HG03159 (cell line): ENCODE results near the gene RASA3.
A peak's percentile ranks its signal among the peaks of the same experiment; 100 is the strongest.
"Not testable (repeated sequence)": the region's sequence is repeated elsewhere in the genome, so short reads cannot be mapped to it uniquely, and the experiment has no call there.

Source experiments
- ATAC-seq: cut with Tn5 transposase; IDR thresholded peaks from one replicate; pipeline ENCODE4 v1.9.1; 2021; ENCODE audit warnings: mild to moderate bottlenecking, moderate library complexity; ENCODE audit not compliant: unreplicated experiment

The RASA3 gene

DNA sequence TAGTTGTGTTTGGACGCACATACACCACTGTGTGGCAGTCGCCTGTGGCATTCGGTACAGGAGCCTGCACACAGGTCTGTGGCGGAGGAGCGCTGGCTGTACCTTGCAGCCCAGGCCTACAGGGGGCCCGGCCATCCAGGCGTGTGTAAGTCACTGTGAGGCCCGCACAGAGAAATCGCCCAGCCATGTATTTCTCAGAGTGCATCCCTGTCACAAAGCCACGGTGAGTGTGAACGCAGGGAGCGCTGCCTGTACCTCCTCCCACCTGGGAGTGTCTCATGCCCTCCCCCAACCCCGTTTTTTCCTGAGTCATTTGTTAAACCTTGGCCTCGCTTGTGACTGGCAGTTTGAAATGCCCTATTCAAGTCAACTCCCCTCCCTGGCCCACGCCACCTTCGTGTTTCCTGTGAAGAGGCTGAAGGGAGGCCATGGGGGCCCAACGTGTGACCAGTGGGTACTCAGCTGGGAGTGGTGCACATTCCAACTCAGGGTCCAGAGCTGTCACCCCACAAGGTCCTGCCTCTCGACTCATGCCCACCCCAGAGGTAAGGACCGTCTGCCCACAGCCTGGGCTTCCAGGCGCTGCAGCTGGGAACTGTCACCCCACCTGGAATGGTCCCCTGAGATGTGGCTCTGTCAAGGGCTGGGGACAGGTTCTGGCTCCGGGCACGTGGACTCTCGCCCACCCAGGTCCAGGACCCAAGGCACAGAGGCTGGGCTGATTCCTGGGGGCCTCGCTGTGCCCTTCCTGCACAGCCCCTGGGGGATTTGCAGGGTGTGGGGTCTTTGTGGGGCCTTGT is 11.6 kb upstream of the RASA3 start:
- ATAC-seq = peak; percentile 40

DNA sequence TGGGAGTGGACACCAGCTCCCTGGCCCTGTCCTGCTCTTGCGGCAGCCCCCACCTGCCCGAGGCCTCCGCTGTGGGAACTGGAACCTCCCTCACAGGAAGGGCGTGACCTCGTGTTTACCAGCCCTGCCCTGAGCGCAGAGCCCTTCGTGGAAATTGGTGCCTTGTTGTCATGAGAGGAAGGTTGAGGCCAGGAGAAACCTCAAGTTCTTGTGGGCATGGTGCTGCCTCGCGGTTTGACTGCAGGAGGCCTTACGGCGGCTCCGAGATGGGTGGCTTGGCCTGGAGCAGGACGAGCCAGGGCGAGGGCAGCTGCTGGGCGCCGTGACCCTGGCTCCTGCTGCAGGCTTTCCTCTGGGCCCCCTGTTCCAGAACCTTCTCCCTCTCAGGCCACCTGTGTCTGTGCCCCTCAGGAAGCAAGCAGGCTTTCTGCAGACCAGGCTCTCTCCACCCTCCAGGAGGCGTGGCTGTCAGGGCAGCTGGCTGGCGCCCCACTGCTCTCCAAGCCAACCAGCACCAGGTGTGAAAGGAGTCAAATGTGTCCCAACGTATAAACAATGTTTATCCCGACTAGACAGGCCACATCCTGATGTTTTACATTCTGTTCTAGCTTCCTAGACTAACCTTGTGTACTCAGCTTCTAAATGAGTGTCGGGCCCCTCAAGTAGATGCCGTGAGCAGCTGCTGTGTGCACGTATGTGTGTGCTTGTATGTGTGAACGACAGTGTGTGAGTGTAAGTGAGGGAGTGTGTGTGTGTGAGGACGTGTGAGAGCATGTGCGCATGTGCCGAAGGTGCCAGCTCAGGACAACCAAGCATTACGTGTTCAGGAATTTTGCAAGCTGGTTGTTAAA is 10.4 kb upstream of the RASA3 start:
- no peak for ATAC-seq

DNA sequence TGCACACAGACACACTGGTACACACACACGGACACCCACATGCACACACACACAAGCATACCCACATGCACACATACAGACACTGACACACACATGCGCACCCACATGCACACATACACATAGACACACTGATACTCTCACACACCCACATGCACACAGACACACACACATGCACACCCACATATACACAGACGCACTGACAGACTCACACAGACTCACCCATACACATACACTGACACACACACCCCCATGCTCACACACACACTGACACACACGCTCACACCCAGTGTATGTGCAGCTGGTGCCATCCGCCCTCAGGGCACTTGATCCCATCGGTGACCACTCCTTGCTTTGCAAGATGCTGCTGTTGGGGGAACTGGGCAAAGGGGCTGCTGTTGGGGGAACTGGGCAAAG is 9.7 kb upstream of the RASA3 start:
- no peak for ATAC-seq

DNA sequence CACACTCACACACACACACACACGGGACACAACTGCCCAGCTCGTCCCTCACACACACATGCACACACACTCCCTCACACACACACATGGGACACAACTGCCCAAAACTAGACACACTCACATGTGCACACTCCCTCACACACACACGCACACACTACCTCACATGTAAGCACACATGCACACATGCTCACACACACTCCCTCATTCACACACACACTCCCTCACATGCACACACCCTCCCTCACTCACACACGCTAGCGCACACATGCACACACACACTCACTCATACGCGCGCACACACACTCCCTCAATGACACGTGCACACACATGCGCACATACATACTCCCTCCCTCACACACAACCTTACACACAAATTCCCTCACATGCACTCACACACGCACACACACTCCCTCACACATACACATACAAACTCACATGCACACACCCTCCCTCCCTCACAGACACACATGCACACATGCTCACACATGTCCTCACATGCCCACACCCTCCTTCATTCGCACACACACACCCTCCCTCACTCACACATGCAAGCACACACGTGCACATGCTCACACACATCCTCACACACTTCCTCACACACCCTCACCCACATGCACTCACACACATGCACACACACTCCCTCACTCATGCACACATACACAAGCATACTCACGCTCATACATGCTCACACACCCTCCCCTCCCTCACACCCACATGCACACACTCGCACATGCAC is 9.0 kb upstream of the RASA3 start:
- no peak for ATAC-seq

DNA sequence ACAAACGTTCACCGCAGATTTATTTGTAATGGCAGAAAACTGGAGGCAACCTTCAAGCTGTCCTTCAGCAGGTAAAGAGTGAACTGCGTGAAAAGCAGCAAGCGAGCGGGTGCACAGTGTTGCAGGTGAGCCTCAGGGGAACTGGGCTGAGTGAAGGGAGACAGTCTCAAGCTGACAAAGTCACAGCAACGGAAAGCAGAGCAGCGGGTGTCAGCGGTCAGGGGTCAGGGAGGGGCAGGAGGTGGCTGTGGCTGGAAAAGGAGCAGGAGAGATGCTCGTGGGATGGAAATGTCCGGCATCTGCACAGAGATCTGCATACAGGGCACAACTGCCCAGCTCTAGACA is 8.5 kb upstream of the RASA3 start:
- no peak for ATAC-seq

DNA sequence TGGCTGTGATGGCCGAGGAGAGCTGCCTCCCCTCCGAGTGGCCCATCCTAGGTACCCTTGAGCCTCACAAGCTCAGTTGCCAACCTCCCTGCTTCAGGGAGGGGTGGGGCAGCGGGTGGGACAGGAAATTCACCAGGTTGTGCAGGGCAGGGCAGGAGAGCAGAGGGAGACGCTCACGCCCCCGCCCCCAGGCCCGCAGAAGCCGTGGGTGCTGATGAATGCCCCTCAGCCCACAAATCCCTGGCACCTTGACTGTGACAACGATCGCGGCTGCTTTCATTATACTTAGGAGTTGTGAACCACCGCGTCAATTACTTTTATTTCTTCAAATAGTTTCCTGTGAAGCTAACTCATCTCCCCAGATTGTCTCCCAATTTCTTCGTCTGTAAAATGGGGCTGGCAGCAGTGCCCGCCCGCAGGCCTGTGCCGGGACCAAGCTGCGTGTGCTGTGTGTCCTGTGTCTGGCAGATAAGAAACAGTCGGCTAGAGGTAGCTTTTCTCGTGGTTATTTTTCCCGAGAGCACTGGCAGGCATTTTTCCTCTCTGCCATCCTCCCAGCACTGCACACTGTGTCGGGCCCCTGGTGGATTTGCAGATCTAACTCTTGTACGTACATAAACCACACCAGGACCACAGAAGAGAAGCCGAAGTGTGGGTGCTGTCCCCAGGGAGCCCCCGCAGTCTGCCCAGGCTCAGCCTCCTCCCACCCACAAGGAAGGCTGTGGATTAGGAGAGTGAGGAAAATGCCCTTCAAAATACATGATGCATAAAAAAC is 7.9 kb upstream of the RASA3 start:
- no peak for ATAC-seq

DNA sequence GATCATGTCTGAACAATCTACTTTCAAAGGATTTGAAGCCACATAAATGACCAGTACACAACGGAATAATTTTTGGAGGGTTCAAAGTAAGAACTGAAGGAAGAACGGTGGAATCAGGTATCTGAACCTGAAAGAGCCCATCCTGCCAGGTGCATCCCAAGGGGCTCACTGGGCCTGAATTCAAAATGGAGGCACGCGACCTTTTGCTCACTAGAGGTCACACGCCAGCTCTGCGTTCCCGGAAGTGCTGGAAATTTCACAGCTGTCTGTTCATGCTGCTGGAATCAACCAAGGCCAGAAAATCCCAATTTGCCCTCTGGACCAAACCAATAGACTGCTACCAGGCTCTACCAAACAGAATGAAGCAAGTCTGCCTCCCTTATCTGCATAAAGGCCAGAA is 4.2 kb upstream of the RASA3 start:
- no peak for ATAC-seq

DNA sequence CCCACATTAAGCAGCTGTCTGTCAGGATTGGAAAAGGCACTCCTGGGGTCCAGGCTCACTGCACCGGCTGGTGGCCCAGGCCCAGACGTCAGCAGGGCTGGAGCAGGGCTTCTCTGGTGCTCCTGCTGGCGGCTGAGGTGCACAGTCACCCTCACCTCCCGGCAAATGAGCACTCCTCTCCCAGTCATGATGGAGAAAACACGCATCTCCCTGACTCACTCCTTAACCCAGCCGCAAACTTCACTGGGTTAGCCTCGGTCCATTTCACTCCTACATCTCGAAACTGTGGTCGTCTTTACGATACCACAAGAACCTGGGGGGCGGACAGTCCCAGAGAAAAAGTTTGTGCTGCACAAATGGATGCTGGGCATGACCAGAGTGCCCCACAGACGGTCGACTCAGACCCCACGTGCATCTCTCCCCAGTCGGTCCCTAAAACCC is 3.3 kb upstream of the RASA3 start:
- no peak for ATAC-seq

DNA sequence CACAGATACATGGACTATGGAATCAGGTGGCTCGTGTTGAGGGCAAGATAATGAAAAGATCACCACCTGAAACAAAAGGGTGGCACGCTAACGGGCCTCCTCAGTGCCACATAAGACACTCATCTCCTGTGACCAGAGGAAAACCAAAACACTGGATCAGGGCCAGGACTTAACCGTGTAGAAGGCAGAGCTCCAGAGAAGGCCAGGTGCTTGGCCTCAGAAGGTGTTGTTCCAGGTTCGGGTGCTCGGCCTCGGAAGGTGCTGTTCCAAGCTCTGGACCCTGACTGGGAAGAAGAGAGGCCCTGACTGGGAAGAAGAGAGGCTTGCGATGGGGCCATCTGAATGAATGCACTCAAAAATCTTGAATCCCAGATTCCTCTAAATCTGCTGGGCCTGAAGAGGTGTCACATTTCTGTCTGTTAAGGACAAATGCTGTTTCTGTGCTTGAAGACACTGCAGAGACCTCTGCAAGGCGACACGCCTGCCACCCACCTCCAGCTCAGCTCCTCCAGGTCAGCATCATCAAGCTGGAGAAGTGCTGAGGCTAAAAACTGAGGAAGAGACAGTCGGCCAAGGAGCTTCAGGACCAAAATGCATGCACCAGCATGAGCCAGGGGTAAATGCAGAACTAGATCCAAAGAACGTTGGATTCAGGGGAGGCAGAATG is 2.7 kb upstream of the RASA3 start:
- ATAC-seq = no peak

DNA sequence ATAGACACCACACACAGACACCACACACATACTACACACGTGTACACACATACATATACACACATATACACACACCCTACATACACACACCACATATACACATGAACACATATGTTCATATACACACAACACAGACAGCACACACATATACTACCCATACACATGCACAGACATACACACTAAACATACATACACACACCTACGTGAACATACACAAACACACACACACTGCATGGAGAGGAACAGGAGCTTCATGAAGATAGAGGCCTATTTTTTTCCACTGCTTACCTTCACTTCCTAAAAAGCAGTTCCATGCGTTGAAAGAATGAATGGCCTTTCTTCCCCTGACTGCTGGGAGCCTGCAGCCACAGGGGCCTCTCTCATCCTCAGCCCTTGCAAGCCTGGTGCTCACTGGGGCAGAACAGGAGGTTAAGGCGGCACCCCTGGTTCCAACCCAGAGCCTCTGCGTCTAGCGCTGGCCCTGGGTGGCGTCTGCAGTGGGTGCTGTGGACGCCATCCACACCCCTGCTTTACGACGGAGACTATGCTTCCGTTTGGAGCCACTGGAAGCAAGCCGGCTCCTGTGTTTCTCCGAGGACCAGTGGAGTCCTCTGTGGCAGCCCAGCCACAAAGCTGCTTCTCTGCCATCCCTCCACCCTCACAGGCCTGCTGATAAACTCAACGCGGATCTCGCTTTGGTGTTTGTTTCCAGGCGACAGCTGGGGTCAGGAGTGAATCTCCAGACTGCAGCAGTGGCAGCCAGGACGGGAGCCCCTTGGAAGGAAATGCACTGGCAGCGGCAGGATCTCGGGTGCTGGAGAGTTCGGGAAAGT is 1.9 kb upstream of the RASA3 start:
- ATAC-seq = no peak

DNA sequence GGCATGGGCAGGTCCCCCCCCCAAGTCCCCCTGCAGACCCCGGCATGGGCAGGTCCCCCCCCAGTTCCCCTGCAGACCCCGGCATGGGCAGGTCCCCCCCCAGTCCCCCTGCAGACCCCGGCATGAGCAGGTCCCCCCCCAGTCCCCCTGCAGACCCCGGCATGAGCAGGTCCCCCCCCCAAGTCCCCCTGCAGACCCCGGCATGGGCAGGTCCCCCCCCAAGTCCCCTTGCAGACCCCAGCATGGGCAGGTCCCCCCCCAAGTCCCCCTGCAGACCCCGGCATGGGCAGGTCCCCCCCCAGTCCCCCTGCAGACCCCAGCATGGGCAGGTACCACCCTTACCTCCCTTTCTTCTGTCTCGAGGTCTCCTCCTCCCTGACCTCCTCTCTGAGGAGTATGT is 1.1 kb upstream of the RASA3 start:
- ATAC-seq = not testable (repeated sequence)

DNA sequence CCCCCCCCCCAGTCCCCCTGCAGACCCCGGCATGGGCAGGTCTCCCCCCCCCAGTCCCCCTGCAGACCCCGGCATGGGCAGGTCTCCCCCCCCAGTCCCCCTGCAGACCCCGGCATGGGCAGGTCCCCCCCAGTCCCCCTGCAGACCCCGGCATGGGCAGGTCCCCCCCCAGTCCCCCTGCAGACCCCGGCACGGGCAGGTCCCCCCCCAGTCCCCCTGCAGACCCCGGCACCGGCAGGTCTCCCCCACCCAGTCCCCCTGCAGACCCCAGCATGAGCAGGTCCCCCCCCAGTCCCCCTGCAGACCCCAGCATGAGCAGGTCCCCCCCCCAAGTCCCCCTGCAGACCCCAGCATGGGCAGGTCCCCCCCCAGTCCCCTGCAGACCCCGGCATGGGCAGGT is 703 bp upstream of the RASA3 start:
- not testable (repeated sequence) for ATAC-seq

DNA sequence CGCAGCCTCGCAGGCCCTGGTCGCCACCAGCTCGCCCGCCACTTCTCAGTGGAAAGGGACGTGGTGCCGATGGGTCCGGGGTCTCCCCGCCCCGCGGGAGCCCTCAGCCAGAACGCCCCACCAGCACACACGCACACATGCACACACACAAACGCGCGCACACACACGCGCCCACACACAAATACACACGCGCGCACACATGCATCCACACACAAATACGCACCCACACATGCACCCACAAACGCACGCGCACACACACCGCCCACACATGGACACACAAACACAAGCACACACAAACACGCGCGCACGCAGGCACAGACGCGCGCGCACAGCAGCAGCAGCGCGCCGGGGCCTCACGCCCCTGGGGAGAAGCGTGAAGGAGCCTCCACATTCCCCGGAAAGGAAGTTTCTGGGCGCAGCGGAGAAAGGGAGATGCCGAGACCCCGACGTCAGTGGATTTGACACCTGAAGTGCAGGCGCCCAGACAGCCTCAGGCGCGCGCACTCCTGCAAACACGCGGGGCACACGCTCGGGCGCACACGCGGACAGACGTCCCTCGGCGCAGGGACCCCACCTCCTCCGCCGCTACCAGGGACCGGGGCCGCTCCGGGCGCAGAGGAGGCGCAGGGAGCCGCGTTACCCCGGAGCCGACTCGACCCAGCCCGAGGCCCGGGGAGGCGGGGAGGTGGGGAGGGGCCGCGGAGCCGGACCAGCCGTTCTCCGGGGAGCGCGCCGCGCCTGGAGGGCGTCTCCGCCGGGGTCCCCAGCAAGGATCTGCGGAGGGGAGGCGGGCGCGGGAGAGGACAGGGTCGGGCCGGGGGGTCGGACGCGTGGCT is 622 bp downstream of the RASA3 start:
- ATAC-seq = peak; percentile 7

DNA sequence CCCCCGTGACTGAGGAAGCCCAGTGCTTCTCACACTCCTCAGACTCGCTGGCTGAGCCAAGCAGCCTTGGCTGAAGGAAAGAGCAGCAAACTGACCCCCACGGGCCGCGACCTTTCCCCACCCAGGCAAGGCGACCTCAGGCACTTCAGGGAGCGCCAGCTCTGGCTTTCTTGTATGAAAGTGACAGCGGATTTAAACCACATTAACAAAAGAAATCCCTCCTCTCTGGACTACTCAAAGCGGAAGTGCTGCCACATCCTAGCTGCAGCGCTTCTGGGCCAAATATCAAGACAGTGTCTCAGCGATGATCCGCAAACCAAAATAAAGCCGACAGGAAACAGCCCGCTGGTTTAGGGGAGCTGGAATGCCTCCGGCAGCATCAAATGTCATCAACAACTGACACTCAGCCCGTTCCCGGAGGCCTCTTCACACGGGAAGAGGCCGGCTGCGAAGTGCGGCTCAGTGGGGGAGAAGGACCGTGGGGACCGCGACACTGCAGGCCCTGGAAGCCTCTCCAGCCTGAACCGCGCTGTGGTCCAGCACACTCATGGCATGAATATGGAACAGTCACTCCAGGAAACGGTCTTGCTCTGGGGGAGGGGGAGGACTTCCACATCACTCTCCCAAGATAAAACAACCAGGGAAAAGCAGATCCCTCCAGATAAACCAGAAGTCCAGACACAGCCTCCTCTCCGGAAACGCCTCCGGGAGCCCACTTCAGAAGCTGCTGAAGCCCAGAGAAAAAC is 1.4 kb downstream of the RASA3 start:
- ATAC-seq = no peak

DNA sequence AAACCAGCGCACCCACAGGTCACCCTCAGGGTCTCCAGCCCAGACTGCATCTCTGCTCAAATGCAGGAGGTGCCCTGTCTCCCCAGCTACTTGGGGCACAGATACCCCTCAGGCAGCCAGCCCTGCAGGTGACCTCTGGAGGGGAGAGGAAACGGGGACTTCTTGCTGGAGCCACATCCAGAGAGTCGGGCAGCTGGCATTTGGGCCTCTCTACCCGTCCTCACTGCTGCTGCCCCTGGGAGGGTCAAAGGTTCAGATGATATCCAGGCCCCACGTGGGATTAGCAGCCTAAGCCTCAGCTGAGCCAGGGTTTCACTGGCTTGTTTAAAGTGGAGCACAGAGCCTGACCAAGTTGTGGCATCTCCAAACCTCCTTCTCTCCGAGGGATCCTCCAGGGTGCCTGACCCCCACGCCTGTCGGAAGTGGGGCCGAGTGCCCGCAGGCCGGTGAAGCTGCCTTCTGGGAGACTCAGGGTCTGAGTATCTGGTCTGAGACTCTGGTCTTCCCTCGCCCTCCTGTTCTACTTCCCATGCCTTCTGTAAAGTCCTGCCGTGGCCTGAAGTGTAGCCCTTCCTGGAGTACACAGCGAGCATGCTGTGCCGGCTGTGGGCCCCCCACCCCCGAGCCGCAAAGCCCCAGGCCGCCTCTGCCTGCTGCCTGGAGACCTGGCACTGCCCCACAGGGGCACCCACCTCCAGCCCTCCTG is 2.1 kb downstream of the RASA3 start:
- ATAC-seq = no peak

DNA sequence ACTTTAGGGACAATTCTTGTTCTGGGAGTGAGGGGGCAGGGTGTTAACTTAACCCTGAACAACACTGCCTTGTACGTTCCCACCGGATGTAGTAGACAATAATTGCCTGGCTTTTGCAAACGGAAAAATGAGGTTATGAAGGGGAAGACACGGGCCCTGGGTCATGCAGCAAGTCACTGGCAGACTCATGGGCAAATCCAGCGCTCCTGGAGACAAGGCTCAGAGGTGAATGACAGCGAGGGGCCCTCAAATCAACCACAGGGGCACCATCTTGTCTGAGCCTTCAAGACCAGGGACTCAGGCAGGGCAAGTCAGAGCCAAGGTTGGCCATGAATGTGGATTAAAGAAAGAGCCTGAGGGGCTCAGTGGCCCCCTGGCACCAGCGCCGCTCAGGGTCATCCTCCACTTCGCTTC is 2.8 kb downstream of the RASA3 start:
- ATAC-seq = no peak
